PFSK-1 (cell line): ENCODE results near the gene INTS2.

ENCODE experiments used
- POLR2AphosphoS5 ChIP-seq: IDR thresholded peaks from 2 replicates; pipeline ENCODE4 v1.6.1; 2012; ENCODE audit warnings: low read depth, mild to moderate bottlenecking, control low read depth, low read length, moderate library complexity
- TF ChIP-seq, protein P1 (sequence below), 2 experiments: IDR thresholded peaks; 2 replicates each; pipeline versions ENCODE4 v1.6.1 to v1.8.0; 2011 to 2012; ENCODE audit warnings: low read depth in 2 of 2, low read length in 2 of 2, control low read depth in 1 of 2, inconsistent platforms in 1 of 2, mild to moderate bottlenecking in 1 of 2, moderate library complexity in 1 of 2; ENCODE audit not compliant: insufficient read depth in 1 of 2

DNA sequence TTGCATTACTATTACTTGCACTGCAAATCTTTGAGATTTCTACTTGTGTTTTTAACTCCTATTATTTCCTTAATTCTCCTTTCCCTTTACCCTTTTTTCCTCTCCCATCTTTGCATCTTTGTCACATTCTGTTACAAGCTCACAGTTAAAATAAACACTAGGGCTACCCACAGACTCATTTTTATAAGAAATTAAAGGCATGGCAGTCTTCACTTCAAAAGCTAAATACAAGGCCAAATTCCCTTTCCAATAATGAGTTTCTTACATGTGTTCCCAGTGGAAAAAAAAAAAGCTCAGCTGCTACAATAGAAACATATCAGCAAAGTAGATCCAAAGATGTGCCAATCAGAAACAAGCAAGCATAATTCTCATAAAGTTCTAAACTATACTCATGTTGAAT lies 60.7 kb downstream of the INTS2 start:
- no peak for TF ChIP-seq POLR2AphosphoS5
- TF ChIP-seq, protein P1, sequence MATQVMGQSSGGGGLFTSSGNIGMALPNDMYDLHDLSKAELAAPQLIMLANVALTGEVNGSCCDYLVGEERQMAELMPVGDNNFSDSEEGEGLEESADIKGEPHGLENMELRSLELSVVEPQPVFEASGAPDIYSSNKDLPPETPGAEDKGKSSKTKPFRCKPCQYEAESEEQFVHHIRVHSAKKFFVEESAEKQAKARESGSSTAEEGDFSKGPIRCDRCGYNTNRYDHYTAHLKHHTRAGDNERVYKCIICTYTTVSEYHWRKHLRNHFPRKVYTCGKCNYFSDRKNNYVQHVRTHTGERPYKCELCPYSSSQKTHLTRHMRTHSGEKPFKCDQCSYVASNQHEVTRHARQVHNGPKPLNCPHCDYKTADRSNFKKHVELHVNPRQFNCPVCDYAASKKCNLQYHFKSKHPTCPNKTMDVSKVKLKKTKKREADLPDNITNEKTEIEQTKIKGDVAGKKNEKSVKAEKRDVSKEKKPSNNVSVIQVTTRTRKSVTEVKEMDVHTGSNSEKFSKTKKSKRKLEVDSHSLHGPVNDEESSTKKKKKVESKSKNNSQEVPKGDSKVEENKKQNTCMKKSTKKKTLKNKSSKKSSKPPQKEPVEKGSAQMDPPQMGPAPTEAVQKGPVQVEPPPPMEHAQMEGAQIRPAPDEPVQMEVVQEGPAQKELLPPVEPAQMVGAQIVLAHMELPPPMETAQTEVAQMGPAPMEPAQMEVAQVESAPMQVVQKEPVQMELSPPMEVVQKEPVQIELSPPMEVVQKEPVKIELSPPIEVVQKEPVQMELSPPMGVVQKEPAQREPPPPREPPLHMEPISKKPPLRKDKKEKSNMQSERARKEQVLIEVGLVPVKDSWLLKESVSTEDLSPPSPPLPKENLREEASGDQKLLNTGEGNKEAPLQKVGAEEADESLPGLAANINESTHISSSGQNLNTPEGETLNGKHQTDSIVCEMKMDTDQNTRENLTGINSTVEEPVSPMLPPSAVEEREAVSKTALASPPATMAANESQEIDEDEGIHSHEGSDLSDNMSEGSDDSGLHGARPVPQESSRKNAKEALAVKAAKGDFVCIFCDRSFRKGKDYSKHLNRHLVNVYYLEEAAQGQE (IDR thresholded peaks at IDR 0.05; ENCODE audit: insufficient read depth in 1 of 2, low read depth in 2 of 2, low read length in 2 of 2), result no peak
